GM12892 (cell line): ENCODE data around the gene PKIG.

Source experiments
- DNase-seq: peaks from one replicate; pipeline ENCODE4 v3.0.0; 2011; ENCODE audit not compliant: insufficient read length
- FAIRE-seq: peaks from 2 replicates; lab custom pipeline; 2011; peaks lifted over from hg19 to GRCh38; lab: Jason Lieb, UNC
- POLR2A ChIP-seq: IDR thresholded peaks from 2 replicates; pipeline ENCODE4 v1.6.1; 2011; ENCODE audit warnings: low read depth, low read length, control low read depth
- POLR2AphosphoS5 ChIP-seq: IDR thresholded peaks from 2 replicates; pipeline ENCODE4 v1.6.1; 2011; ENCODE audit warnings: low read depth, low read length, control low read depth
- TAF1 ChIP-seq: IDR thresholded peaks from 2 replicates; pipeline ENCODE4 v1.6.1; 2011; ENCODE audit warnings: low read depth, mild to moderate bottlenecking, control low read depth, low read length, borderline replicate concordance

PKIG gene

DNA sequence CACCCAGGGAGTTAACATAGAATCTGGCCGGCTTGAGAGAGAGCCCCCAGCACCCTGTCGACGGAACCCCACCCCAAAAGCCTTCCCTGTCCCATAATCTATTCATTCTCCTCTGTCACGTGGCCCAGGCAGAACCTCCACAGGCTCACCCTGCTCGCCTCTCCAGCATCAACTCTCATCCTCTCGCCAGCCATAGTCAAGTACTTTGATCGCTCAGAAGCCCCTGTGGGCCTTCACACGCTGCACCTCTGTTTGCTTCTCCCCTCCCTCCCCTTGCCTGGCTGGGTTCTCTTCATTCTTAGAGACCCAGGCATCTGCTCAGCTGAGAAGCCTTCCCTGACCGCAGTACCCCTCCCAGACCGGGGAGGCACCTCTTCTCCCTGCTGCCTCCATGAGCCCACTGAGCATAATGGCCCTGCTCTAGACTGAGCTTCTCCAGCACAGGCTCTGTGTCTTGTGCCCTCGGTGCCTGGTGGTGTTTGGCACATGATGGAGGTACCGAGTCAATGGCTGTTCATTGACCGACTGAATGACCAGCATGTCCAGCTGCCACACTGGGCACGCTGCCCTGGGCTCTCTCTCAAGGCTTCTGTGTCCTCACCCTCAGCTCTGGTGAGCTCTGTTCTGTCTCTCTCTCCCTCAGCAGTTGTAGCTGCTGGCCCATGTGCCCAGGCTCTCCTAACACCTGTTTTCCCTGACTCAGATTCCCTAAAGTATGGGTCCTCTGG, 33.7 kb downstream of the PKIG start:
- FAIRE-seq = no peak
- no peak for DNase-seq
- TF ChIP-seq POLR2AphosphoS5 (no peak), TAF1 (no peak), POLR2A (no peak)

DNA sequence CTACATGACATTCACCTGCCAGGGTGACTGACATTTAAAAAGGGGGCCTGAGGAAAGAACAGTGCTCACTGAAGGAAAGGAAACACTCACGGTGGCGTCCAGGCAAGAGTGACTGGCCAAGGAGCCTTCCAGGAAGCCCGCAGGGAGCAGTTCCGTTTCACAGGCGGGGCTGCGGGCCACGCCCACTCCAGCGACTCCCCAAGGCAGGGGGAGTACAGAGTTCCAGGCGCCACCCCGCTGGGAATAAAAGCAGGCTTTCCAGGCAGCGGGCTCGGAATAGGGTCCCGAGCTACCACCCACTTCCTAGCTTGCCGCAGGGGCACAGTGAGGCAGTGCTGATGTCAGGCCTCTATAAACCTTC, 34.2 kb downstream of the PKIG start:
- no peak for FAIRE-seq
- DNase-seq = no peak

DNA sequence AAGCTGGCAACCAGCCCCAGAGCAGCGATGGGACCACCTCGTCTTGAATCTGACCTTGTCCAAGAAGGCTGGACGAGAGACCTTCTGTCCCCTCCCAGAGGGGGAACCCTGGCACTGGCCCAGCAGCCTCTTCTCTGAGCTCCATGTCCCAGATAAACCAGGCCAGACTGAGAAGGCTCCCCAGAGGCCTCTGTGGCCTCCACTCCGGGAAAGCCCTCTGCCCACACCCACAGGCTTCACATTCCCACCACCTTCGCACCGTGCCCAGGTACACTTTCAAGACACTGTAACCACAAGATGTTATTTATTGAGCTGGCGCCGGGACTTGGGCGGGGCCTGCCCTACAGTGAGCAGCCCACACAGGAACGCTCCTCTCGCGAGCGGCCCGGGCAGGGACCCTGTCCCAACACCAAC, 35.9 kb downstream of the PKIG start:
- TF ChIP-seq POLR2AphosphoS5 (no peak), TAF1 (no peak), POLR2A (no peak)
- DNase-seq (no peak), FAIRE-seq (no peak)

More for the DNA sequence above, 34.2 kb downstream of the PKIG start:
- TF ChIP-seq POLR2A (no peak), TAF1 (no peak), POLR2AphosphoS5 (no peak)

GRCh38 chr20:44619294-44619693, 36.9 kb downstream of the PKIG start:
- FAIRE-seq (no peak), DNase-seq (no peak)
- TF ChIP-seq POLR2A (no peak), TAF1 (no peak), POLR2AphosphoS5 (no peak; the same call in 1 of the 2 replicates)

- DNase-seq (no peak), FAIRE-seq (no peak)
- TF ChIP-seq POLR2A (no peak; the same call in 1 of the 2 replicates), POLR2AphosphoS5 (no peak), TAF1 (no peak)
These were observed 37.7 kb downstream of the PKIG start for GRCh38 chr20:44620030-44620429.

DNA sequence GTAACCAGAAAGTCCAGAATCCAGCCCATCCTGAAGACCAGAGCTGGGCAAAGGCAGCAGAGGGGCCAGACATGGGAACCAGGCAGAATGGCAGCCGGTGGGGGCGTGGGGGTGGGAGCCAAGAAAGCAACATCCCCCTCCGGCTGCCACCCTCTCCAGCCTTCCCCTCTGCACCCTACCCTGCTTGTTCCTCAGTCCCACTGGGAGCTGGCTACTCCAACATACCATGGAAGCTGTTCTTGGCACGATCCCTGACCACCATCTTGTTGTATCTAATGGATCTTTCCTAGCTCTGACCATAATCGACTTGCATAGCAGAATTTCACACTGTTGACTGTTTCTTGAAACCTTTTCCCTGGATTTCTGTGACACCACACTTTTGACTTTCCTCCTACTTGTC, 38.9 kb downstream of the PKIG start:
- no peak for DNase-seq
- FAIRE-seq = no peak
- no peak for TF ChIP-seq POLR2AphosphoS5
- no peak for TF ChIP-seq POLR2A
- no peak for TF ChIP-seq TAF1

DNA sequence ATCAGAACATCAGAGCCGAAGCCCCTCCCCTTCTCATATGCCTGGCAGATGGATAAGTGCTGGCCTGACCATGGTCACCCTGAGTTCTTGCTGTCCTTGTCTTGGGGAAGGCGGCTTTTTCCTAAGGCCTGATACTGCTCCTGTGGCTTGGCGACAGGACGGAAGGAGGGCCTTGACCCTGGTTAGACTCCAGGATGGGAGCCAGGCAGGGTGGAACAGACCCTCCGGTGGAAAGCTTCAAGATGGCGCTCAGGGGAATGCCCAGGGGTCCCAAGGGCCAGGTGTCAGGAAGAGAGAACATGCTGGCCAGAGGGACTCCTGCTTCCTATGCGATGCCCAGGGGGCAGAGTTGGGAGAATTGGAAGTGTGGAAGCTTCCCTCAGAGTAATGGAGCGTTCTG, 39.6 kb downstream of the PKIG start:
- TF ChIP-seq TAF1 = no peak
- no peak for TF ChIP-seq POLR2AphosphoS5
- TF ChIP-seq POLR2A = no peak
- no peak for FAIRE-seq
- no peak for DNase-seq

- DNase-seq = no peak
- no peak for TF ChIP-seq TAF1
- no peak for TF ChIP-seq POLR2A
- no peak for TF ChIP-seq POLR2AphosphoS5
- FAIRE-seq = no peak
These were observed 40.3 kb downstream of the PKIG start for GRCh38 chr20:44622501-44623270.

DNA sequence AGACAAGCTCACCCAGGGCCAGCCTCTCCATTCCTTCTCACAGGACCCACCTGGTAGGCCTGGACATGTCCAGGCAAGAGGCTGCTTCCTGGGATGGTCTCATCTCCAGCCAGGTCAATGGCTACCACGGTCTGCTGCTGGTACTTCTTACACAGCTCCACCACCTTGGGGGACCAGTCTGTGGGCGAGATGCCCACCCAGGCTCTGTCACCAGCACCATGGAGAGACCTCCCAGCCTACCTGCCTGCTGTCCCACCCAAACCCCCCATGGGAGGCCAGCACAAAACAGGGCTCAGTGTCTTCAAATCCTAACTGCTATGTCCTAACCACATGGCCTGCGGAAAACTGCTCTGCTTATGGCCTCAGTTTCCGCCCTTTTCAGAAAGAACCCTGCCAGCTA, 41.8 kb downstream of the PKIG start:
- TF ChIP-seq POLR2A = no peak
- no peak for TF ChIP-seq TAF1
- TF ChIP-seq POLR2AphosphoS5 = no peak
- FAIRE-seq = no peak
- DNase-seq = no peak

- FAIRE-seq (no peak), DNase-seq (no peak)
- TF ChIP-seq POLR2A = no peak
- no peak for TF ChIP-seq TAF1
- no peak for TF ChIP-seq POLR2AphosphoS5
These were observed 42.4 kb downstream of the PKIG start for GRCh38 chr20:44624743-44625271.

DNA sequence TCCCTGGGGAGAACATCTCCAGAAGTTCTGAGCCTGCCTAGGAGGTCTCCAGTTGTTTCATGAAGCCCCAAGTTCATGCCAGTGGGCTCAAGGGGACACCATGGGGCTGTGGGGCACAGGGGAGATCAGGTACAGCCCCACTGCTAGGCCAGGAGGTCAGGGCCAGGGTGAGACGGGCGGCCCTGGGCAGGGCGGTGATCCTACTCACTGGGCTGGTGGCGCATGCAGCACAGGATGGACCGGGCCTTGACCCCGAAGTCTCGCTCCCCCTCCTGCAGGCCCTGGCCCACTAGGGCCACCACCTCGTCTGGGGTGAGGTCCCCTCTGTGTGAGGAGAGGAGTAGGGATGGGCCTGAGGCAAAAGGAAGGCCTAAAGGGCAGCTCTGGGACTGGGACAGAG, 43.0 kb downstream of the PKIG start:
- TF ChIP-seq POLR2A (no peak), POLR2AphosphoS5 (no peak), TAF1 (no peak)
- no peak for FAIRE-seq

More for the DNA sequence above, 43.0 kb downstream of the PKIG start:
- no peak for DNase-seq
